ENCODE measurements around the gene ATF7IP.

The ATF7IP gene

DNA sequence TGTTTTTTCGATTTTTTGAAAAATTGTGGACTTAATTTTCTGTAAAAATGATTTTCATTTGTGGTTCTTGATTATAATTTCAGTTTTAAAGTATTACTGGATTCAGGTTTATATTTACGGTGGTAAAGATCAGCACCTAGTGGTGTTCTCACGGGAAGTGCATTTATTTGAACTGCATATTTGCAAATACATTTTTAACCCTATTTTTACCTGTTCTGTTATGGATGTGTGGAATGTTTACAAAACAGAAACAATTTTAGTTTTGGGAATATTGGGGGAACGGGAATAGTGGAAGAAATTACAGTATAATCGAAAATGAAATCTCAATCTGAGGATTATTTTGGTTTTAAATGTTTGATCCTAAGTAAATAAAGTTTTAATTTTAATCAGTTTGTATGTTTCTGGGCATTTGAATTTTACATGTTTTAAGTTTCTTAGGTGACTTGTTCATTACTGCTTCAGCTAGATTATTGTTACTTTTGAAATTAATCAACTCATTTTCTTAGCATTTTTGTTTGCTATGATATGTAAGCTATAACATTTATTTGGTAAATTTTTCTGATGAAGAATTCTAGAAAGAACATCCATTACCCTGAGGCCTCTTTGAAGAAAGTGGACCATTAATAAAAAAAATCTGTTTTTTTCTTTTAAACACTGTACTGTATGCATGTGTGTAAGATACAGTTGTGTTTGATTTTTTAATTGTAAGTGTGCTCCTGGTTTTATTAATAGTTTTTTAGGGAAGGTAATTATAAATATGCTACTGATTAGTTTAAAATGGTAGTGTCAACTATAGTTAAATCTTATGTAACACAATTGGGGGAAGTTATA, 942 bp downstream of the ATF7IP start:
- Histone ChIP-seq H3K9ac (ENCODE audit: low read length) (peak overlapping the region; percentile 81), H4K20me1 (ENCODE audit: insufficient read depth, low read length) (no peaks in the 10 kb centered on the region), H3K27ac (ENCODE audit: low read length) (peak overlapping the region; percentile 95), H3K36me3 (replicated peaks; ENCODE audit: low read depth, low read length) (peaks cover 32% of the 10 kb centered on the region), H3K4me3 (ENCODE audit: low read length) (peak overlapping the region; percentile 77), H3K27me3 (ENCODE audit: low read depth, low read length) (no peaks in the 10 kb centered on the region), H3K79me2 (ENCODE audit: low read length) (peaks cover 53% of the 10 kb centered on the region), H3K9me3 (ENCODE audit: insufficient read depth, low read length) (no peaks in the 10 kb centered on the region), H3K4me2 (ENCODE audit: low read length) (peak overlapping the region; percentile 65), H2AFZ (ENCODE audit: low read depth, low read length) (no peak overlapping the region), H3K4me1 (ENCODE audit: low read length) (peaks cover 36% of the 10 kb centered on the region)
- TF ChIP-seq EZH2phosphoT487 (IDR thresholded peaks at IDR 0.05; ENCODE audit: low read depth) (no peak), CTCF (IDR thresholded peaks at IDR 0.05; ENCODE audit: low read depth, low read length) (peak; percentile 51)

GRCh38 chr12:14367040-14367661, 1.7 kb downstream of the ATF7IP start:
- H4K20me1 ChIP-seq (ENCODE audit: insufficient read depth, low read length) = no peaks in the 10 kb centered on the region
- peak overlapping the region; percentile 77 for H3K4me3 ChIP-seq (ENCODE audit: low read length)
- peak overlapping the region; percentile 81 for H3K9ac ChIP-seq (ENCODE audit: low read length)
- H3K27me3 ChIP-seq (ENCODE audit: low read depth, low read length) = no peaks in the 10 kb centered on the region
- H3K4me1 ChIP-seq (ENCODE audit: low read length) = peaks cover 35% of the 10 kb centered on the region
- H3K4me2 ChIP-seq (ENCODE audit: low read length) = peak overlapping the region; percentile 65
- H3K79me2 ChIP-seq (ENCODE audit: low read length) = peaks cover 60% of the 10 kb centered on the region
- TF ChIP-seq CTCF (IDR thresholded peaks at IDR 0.05; ENCODE audit: low read depth, low read length) (no peak), EZH2phosphoT487 (IDR thresholded peaks at IDR 0.05; ENCODE audit: low read depth) (no peak)
- peak overlapping the region; percentile 95 for H3K27ac ChIP-seq (ENCODE audit: low read length)
- H2AFZ ChIP-seq (ENCODE audit: low read depth, low read length) = 0 out of 2 replicates have a peak overlapping the region, but pooled peaks have one; percentile 7
- H3K36me3 ChIP-seq (replicated peaks; ENCODE audit: low read depth, low read length) = peaks cover 32% of the 10 kb centered on the region
- no peaks in the 10 kb centered on the region for H3K9me3 ChIP-seq (ENCODE audit: insufficient read depth, low read length)

- H3K4me3 ChIP-seq (ENCODE audit: low read length) = no peak overlapping the region
- H3K9ac ChIP-seq (ENCODE audit: low read length) = no peak overlapping the region
- no peak overlapping the region for H3K27ac ChIP-seq (ENCODE audit: low read length)
- H3K27me3 ChIP-seq (ENCODE audit: low read depth, low read length) = no peaks in the 10 kb centered on the region
- peaks cover 37% of the 10 kb centered on the region for H3K4me1 ChIP-seq (ENCODE audit: low read length)
- peaks cover 82% of the 10 kb centered on the region for H3K79me2 ChIP-seq (ENCODE audit: low read length)
- H3K9me3 ChIP-seq (ENCODE audit: insufficient read depth, low read length) = no peaks in the 10 kb centered on the region
- H2AFZ ChIP-seq (ENCODE audit: low read depth, low read length) = no peak overlapping the region
- peaks cover 44% of the 10 kb centered on the region for H3K36me3 ChIP-seq (replicated peaks; ENCODE audit: low read depth, low read length)
- H4K20me1 ChIP-seq (ENCODE audit: insufficient read depth, low read length) = no peaks in the 10 kb centered on the region
- no peak for TF ChIP-seq EZH2phosphoT487 (IDR thresholded peaks at IDR 0.05; ENCODE audit: low read depth)
- TF ChIP-seq CTCF (IDR thresholded peaks at IDR 0.05; ENCODE audit: low read depth, low read length) = no peak
- no peak overlapping the region for H3K4me2 ChIP-seq (ENCODE audit: low read length)
Observed at GRCh38 chr12:14369311-14369710, 3.8 kb downstream of the ATF7IP start.

- H3K27ac ChIP-seq (ENCODE audit: low read length) = no peak overlapping the region
- H3K79me2 ChIP-seq (ENCODE audit: low read length) = peaks cover 94% of the 10 kb centered on the region
- H3K27me3 ChIP-seq (ENCODE audit: low read depth, low read length) = no peaks in the 10 kb centered on the region
- no peak for TF ChIP-seq EZH2phosphoT487 (IDR thresholded peaks at IDR 0.05; ENCODE audit: low read depth)
- no peak for TF ChIP-seq CTCF (IDR thresholded peaks at IDR 0.05; ENCODE audit: low read depth, low read length)
- H4K20me1 ChIP-seq (ENCODE audit: insufficient read depth, low read length) = no peaks in the 10 kb centered on the region
- no peak overlapping the region for H2AFZ ChIP-seq (ENCODE audit: low read depth, low read length)
- H3K4me3 ChIP-seq (ENCODE audit: low read length) = no peak overlapping the region
- H3K4me1 ChIP-seq (ENCODE audit: low read length) = peaks cover 20% of the 10 kb centered on the region
- no peaks in the 10 kb centered on the region for H3K9me3 ChIP-seq (ENCODE audit: insufficient read depth, low read length)
- H3K36me3 ChIP-seq (replicated peaks; ENCODE audit: low read depth, low read length) = peaks cover 54% of the 10 kb centered on the region
- no peak overlapping the region for H3K9ac ChIP-seq (ENCODE audit: low read length)
- no peak overlapping the region for H3K4me2 ChIP-seq (ENCODE audit: low read length)
Observed at GRCh38 chr12:14373217-14373616, 7.7 kb downstream of the ATF7IP start.

Data from OCI-LY3 (cell line).